Umbilical cord (tissue), 2 donors: ENCODE results near the gene MLIP. TPM values are rescaled to one million over a fixed set of nuclear protein-coding genes. Genes with fewer than 3 reads are reported as not detected.
"Not testable (repeated sequence)": the region's sequence is repeated elsewhere in the genome, so short reads cannot be mapped to it uniquely, and the experiment has no call there.

Experiments used
- DNase-seq: peaks from one replicate; pipeline ENCODE4 v3.0.0-alpha.2; 2015; ENCODE audit warnings: low spot score
- total RNA-seq: library from RNA; depleted of rRNA; stranded (reverse); fragments of >200 nt; gene quantifications from one replicate; pipeline ENCODE4 v1.2.3, GENCODE V29; 2014; ENCODE audit warnings: low replicate concordance; ENCODE audit not compliant: insufficient read depth

Gene MLIP
- total RNA-seq, 1 donor from 2014 or later, result 2.9 TPM

DNA sequence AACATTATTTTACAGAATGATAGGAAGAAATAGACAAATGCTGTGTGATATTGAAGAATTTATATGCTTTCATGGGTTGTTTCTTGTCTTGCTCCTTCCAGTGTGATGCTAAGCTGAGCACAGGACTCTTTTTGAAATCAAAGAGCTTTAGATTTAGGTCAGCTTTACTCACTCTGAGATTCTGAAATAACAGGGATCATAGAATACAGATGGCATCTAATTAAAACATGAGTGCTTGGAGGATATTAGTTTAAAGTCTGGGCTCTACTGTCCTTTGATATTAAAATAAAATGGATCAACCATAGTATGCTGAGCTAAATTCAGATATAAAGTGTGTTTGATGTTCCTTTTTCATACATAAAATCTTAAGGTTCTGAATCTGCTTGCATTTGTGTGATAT, 29.6 kb downstream of the MLIP start:
- peak; percentile 93 for DNase-seq

DNA sequence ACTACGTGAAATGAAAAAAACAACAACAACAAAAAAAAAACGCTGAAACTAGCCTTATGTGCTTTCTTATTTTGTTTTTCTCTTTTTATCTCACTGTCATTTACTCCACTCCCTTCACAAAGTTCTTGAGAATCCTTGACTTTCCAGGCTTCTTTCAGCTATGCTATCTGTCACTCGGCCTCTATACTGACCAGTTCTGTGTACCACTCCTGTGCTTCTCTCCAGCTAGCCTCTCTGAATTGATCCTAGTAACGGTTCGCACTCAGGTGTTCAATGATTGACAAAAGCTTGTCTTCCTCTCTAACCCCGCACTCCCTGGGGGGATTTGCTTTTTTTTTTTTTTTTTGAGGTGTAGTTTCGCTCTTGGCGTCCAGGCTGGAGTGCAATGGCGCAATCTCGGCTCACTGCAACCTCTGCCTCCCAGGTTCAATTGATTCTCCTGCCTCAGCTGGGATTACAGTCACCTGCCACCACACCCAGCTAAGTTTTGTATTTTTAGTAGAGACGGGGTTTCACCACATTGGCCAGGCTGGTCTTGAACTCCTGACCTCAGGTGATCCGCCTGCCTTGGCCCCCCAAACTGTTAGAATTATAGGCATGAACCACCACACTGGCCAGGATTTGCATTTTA, 31.8 kb downstream of the MLIP start:
- DNase-seq, result no peak

DNA sequence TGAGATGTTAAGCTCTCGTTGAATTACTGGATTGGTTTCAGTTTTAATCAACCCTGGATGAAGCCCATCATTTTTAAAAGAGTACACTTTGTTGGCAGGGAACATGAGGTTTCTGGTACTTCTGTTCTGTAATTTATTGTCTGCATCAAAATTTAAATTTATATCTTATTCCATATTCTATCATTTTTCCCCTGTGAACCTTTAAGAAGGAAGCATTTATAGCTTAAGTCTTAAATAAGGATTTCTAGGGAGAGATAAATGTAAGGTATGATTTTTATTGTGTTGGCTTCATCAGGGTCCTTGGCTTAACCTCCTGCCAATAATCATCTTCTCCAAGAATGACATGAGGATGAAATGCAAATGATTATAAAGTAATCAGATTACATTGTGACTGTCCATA, 40.6 kb downstream of the MLIP start:
- no peak for DNase-seq

DNA sequence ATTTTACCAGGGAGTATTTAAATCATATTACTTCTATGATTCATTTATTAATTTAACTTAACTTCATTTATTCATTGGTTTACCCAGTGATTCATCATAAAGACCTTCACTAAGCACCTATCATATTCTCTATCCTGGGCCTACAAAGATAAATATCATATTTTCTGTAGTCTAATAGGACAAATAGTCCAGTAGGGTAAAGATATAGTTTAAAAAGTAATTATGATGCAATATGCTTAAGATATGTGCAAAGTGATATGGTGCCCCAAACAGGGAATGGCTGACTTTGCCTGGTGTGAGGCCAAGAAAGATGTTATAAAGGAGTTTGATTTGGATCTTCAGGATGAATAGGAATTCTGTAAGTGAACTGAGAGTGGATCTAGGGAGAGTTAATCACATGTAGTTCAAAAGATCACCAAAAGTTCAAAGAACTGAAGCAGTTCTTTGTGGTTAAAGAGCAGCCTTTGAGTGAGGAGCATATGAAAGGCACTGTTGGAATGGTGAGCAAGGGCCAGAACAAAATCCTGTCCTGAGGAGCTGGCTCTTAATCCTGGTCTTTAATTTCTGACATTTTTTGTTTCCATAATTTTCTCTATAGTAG, 45.5 kb downstream of the MLIP start:
- no peak for DNase-seq

DNA sequence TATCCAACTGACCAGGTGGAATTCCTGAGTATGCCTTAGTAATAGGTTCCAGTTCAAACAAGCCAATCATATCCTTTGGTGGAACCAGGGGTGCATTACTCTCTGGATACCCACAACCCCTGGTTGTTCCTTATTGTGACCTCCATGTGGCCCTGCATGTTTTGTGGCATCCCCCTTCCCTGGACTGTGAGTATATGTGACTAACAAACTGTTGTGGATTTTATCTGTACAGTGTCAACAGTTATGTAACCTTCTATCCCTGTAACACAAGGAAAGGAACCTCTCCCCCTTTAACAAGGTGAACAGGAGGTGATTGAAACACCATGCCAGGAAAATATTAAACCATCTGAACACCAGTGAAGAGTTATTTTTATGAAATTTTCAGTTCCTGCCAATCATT, 46.2 kb downstream of the MLIP start:
- DNase-seq, result no peak

DNA sequence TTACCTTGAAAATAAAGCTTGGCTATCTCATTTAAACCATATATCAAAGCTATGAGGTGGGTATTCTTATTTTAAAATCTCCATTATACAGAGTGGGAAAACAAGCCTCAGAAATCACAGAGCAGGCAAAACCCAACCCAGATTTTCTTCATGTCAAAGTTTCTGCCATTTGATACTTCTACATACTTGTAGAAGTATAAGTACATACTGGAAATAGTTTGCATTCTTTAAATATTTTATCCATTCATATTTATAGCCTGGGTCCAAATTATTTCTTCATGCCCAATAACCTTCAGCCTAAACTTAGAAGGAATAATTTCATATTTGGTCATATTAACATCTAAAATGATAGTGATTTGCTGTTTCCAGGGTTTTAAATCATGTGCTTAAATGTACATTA, 61.8 kb downstream of the MLIP start:
- DNase-seq, result no peak

DNA sequence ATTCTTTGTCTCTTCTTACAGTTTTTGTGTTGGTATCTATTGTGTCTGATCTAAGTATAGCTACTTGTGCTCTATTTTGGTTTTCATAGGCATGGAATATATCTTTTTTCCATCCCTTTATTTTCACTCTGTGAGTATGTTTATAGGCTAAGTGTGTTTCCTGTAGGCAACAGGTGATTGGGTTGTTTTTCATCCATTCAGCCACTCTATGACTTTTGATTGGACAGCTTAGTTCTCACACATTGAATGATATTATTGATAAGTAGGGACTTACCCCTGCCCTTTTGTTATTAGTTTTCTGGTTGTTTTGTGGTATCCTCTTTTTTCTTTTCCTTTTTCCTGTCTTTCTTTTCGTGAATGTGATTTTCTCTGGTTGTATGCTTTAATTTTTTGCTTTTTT, 67.9 kb downstream of the MLIP start:
- no peak for DNase-seq

DNA sequence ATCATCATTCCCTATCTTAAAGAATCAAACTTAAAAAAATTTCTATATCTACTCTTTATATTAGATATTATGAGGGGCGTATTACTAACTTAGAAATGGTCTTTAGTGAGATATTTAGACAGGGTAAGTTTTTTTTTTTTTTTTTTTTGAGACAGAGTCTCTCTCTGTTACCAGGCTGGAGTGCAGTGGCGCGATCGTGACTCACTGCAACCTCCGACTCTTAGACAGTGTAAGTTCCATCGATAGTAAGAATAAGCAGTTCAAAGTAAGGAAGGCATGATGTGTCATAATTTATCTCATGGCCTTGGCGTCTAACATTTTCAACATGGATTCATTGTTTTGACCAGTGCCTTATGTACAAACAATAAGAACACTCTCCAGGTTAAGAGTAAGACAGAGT, 72.4 kb downstream of the MLIP start:
- no peak for DNase-seq

DNA sequence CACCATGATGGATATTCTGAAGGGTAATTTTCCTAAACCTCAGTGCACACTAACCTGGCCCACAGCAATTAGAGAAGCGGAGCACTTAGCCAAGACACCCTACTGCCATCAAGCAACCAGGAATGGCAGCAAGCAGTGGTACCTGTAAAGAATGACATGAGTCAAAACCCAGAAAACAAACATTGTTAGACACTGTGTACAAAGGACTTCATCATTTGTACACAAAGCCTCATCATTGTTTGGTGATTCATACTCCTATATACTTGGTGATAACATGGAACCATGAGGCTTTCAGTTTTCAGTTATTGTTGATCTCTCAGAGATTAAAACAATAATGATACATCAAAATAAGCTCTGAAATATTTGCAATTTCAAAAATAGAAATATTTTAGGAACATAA, 74.6 kb downstream of the MLIP start:
- DNase-seq, result no peak

DNA sequence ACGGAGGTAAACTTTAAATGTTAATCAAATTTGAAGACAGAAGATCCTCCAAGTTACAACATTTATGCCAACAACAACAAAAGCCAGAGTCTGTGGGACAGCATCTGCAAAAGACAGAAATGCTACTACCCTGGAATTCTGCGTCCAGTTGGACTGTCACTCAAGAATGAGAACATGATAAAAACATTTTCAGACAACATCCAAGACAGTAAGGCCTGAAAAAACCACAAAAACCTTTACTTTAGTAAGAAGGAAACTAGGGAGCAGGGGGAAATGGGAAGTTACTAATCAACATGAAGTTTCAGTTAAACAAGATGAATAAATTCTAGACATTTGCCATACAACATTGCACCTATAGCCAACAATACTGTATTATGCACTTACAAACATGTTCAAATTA, 77.6 kb downstream of the MLIP start:
- no peak for DNase-seq

DNA sequence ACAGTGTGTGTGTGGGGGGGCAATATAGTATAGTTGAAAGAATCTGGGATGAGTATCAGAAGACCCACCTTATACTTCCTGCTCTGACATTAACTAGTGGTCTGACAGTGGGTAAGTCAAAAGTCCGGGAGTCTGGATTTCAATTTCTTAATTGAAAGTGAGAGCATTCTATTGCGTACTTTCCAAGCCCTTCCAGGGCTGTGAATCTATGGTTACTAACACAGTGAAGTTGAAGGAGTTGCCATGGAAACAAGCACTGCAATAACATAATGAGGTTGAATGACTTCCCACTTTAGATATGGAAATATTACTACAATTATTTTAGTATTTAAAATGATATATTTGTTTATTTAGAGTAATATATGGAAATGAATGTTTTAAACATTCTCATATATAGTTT, 80.2 kb downstream of the MLIP start:
- peak; percentile 31 for DNase-seq

DNA sequence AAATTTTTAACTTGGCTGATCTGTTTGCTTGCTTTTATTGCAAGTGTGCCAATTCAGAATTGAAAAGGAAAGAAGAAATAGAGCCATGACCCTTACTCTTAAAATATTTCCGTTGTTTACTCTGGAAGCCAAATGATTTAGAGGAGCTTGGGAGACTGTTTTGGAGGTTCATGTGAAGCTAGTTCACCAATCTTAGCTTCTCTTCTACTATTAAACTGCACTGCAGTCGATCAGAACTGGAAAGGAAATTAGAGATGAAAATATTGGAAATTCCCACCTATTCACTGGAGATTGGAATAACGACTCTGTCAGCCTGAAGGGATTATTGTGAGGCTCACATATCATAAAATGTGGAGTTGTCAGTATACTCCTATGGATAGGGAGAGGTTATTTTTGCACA, 81.8 kb downstream of the MLIP start:
- no peak for DNase-seq

DNA sequence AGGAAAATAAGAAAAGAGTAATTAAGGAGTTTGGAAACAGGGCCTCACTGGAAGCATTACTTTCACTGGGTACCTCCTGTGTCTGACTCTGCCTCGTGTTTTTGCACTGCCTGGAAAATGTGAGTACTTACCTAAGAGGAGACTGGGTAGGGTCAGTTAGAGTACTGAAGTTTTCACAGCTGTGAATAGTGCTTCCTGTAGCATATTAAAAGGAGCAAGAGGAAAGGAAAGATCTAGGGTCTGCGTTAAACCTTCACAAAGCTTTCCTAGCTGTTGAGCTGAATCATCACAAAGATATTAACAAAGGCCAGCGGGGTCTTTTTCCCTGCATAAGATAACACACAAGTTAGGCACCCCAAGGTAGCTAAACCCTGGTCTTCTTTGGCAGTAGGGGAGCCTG, 82.3 kb downstream of the MLIP start:
- DNase-seq, result peak; percentile 33

DNA sequence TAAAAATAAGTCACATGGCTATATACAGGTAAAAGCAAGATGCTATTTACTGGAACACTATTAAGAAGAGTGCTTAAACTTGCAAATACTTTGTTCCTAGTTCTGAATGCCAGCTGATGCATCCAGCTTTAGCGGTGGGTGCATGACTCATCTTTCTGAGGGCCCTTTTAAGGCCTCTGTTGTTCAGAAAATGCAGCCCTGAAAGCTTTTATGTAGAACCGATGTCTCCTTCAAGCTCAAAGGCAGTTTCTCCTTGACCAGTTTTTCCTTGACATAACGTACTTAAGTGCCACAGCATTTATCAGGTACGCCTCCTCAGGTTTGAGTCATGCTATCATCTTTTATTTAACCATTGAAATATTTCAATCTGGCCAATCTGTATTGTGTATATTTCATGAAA, 82.8 kb downstream of the MLIP start:
- peak; percentile 82 for DNase-seq

DNA sequence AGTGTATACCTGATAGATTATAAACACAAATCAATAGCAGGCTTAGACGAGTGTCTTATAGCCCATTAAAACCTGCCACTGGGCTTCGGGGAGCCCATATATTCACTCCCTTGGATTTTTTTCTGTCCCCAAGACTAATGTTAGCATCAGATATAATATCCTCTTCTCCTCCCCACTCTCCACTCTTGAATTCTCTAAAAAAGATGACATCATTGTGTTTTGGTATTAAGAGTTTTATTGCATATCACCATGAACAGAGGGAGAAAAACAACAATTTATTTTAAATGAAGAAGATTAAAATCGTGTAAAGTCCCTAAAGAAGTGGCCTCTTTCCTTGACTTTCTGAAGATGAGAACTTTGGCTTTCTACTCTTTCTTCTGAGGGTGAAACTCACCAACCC, 84.4 kb downstream of the MLIP start:
- no peak for DNase-seq

DNA sequence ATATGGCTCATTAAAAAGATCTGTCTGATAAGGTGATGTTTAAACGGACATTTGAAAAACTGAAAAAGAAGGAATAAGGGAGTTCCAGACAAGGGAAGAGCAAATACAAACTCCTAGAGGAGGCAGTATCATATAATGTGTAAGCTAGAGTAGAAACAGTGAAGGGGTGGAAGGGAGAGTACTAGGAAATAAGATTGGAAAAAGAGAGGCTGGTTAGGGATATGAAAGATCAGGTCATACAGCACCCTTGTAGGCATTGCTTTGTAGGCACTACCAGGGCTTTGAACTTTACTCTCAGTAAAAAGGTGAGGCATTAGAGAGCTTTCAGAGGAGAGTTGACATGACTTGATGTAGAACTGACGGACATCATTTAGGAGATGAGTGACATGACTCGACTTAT, 85.7 kb downstream of the MLIP start:
- no peak for DNase-seq

DNA sequence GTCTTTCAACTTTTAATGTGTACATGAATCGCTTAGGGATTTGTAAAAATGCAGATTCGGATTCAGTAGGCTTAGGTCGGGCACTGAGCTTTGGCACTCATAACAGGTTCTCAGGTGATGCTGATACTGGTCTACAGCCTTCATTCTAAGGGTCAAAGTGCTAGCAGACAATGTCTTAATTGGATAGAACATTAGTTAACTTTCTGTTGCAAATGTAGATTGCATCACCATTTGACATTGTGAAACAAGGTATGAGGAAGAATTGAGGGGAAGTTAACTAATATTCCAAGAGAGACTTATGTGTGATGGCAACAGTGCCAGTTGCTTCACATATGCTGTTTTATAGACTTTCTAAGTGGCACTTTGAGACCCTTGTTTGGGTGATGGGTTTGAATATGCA, 86.9 kb downstream of the MLIP start:
- no peak for DNase-seq

DNA sequence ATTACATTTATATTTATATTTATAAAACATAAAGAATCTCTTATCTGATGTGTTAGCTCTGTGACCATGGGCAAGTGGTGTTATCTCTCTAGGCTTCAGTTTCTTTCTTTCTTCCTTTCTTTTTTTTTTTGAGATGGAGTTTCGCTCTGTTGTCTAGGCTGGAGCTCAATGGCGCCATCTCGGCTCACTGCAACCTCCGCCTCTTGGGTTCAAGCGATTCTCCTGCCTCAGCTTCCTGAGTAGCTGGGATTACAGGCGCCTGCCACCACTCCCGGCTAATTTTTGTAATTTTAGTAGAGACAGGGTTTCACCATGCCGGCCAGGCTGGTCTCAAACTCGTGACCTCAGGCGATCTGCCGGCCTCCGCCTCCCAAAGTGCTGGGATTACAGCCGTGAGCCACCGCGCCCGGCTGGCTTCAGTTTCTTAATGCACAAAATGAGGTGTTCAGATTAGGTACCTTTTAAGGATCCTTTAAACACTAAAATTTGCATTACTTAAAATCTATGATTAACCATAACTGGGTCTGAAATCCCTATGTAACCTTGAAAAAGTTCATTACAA, 92.3 kb downstream of the MLIP start:
- not testable (repeated sequence) for DNase-seq

DNA sequence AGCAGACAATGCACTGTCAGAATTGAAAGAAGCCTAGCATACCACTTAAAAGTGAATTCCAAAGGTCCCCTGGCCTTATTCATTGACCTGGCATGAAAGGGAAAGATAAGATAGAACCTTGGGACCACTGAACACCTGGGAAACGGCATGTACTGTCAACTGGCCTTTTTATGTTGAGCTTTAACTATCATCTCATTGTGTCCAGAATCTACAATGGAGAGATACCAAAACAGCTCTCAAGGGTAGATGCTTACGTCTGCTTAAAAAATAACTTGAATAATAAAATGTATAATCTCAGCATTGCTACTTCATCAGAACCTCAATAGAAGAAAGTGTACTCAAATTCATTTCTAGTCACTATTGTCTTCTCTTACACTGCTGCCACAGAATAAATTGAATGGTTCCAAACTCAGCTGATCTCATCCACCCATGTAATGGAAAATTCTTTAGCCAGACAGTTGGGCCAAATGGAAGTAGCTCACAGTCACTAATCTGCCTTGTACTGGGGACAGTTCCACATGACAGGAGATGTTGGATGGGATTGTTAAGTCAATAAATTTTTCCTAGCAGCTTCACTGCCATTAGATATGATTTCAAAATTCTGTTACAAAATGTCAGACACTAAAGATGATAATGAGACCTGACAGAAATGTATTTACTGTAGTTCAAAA, 93.8 kb downstream of the MLIP start:
- no peak for DNase-seq

DNA sequence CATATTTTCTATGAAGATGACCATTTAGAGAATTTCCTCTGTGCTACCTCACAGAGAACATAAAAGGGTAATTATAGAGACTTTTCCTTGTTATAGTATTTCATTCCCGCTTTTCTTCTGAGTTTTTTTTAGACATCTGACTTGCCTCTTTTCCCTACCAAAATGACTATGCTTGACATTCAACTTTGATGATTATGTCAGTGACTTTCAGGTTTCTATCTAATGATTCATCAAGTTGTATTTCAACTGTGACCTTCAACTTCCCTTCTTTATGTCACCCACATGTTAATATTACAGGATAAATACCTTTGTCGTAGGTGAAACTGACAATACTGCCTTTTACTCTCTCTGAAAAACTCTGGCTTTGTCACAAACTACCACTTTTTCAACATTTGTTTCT, 95.3 kb downstream of the MLIP start:
- no peak for DNase-seq

DNA sequence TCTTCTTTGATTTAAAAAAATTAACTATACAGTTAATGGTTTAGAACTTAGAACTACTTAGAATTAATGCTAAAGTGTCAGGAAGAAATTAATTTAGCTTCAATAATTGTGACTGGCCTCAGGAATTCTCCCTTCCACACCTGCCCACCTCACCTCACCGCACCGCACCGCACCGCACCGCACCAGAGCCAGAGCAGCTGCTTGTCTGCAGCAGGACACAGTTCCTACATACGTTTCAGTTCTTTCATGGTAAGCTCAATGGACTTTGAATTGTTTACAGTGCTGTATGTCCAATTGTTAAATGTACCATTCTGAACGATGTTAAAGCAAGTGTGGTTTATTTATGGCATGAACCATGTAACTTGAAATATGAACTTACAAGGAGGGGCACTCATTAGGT, 98.7 kb downstream of the MLIP start:
- not testable (repeated sequence) for DNase-seq

DNA sequence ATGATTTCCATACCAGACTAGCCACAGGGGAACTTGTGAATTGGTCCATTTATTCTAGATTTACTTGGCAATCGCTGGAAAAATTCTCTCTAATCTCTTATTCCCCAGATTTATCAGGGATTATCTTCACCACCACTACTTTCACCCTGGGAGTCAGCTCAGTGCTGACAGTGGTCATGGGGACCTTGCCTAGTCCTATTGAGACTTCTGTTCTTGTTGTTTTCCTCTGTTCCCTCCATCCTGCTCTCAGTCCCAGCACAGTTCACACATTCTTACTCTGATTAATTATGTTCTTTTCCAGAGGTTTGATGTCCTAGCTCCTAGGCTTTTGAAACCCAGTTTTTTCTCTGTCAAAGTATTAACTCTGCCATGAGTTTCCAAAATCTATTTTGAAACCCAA, 103.0 kb downstream of the MLIP start:
- DNase-seq, result no peak

DNA sequence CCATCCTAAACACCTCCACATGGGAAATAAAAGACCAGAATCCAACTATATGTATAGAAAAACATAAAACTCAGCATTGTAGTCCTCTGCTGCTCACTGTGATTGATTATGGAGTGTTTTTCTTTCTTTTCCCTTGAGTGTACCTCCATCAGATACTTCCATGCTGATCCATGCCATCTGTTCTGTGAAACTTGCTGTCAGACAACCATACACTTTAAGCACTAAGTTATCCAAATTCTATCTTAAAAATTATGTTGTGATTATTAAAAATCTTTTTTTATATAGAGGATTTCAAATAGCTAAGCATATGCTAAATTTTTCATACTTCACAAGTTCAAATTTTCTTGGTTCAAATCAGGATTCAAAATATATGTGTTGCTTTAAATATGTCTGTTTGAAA, 105.1 kb downstream of the MLIP start:
- DNase-seq, result no peak
